Measurements from ENCODE around the gene TKTL1. TPM values are rescaled to one million over a fixed set of nuclear protein-coding genes. Genes with fewer than 3 reads are reported as not detected.

The TKTL1 gene
- total and polyA plus RNA-seq, 2 experiments from 2014 or later, result 0.52 TPM; not detected in 1

- WGBS (ENCODE audit: low lambda C conversion rate, missing lambda C conversion rate), result 88% methylated on average over 5 of the region's 5 CpGs
- Histone ChIP-seq H3K4me2 (no peak overlapping the region), H3K9me3 (ENCODE audit: low read depth) (no peaks in the 10 kb centered on the region)
Measured at GRCh38 chrX:154328646-154329045, 33.1 kb downstream of the TKTL1 start.

GRCh38 chrX:154329294-154329693, 33.7 kb downstream of the TKTL1 start:
- no peaks in the 10 kb centered on the region for H4K20me1 ChIP-seq (ENCODE audit: insufficient read depth, poor library complexity, severe bottlenecking)
- H2AFZ ChIP-seq, result no peak overlapping the region
- no peaks in the 10 kb centered on the region for H3K27me3 ChIP-seq
- H3K9me2 ChIP-seq (replicated peaks; ENCODE audit: insufficient read depth), result no peaks in the 10 kb centered on the region
- no peaks in the 10 kb centered on the region for H3K36me3 ChIP-seq (replicated peaks; ENCODE audit: insufficient read depth, low read depth)
- H3K4me3 ChIP-seq, result no peak overlapping the region
- DNase-seq (ENCODE audit: low spot score), result no peak
- H3K4me2 ChIP-seq, result no peak overlapping the region
- H3K79me2 ChIP-seq, result no peaks in the 10 kb centered on the region
- TF ChIP-seq EZH2 (IDR thresholded peaks at IDR 0.05; ENCODE audit: borderline replicate concordance) (no peak), EZH2phosphoT487 (IDR thresholded peaks at IDR 0.05; ENCODE audit: low read depth, severe bottlenecking, unreplicated experiment) (no peak), CTCF (IDR thresholded peaks at IDR 0.05; ENCODE audit: poor library complexity) (no peak)
- WGBS (ENCODE audit: low lambda C conversion rate, missing lambda C conversion rate), result 74% methylated on average over 10 of the region's 10 CpGs
- no peaks in the 10 kb centered on the region for H3K9me3 ChIP-seq (ENCODE audit: low read depth)
- H3K27ac ChIP-seq, result no peak overlapping the region
- no peaks in the 10 kb centered on the region for H3K4me1 ChIP-seq (ENCODE audit: insufficient read depth)

More at GRCh38 chrX:154328646-154329045, 33.1 kb downstream of the TKTL1 start:
- Histone ChIP-seq H3K4me1 (ENCODE audit: insufficient read depth) (no peaks in the 10 kb centered on the region), H3K79me2 (no peaks in the 10 kb centered on the region), H3K27me3 (no peaks in the 10 kb centered on the region), H3K27ac (no peak overlapping the region), H3K9me2 (replicated peaks; ENCODE audit: insufficient read depth) (no peaks in the 10 kb centered on the region), H3K36me3 (replicated peaks; ENCODE audit: insufficient read depth, low read depth) (no peaks in the 10 kb centered on the region), H3K4me3 (no peak overlapping the region), H2AFZ (no peak overlapping the region), H4K20me1 (ENCODE audit: insufficient read depth, poor library complexity, severe bottlenecking) (no peaks in the 10 kb centered on the region)
- DNase-seq (ENCODE audit: low spot score), result no peak
- TF ChIP-seq CTCF (IDR thresholded peaks at IDR 0.05; ENCODE audit: poor library complexity), result no peak
- TF ChIP-seq EZH2 (IDR thresholded peaks at IDR 0.05; ENCODE audit: borderline replicate concordance), result no peak
- no peak for TF ChIP-seq EZH2phosphoT487 (IDR thresholded peaks at IDR 0.05; ENCODE audit: low read depth, severe bottlenecking, unreplicated experiment)

- Histone ChIP-seq H4K20me1 (ENCODE audit: insufficient read depth, poor library complexity, severe bottlenecking) (no peaks in the 10 kb centered on the region), H3K4me1 (ENCODE audit: insufficient read depth) (no peaks in the 10 kb centered on the region), H3K79me2 (no peaks in the 10 kb centered on the region), H3K36me3 (replicated peaks; ENCODE audit: insufficient read depth, low read depth) (no peaks in the 10 kb centered on the region), H3K27me3 (no peaks in the 10 kb centered on the region), H2AFZ (no peak overlapping the region), H3K27ac (no peak overlapping the region), H3K9me3 (ENCODE audit: low read depth) (no peaks in the 10 kb centered on the region), H3K4me3 (no peak overlapping the region), H3K9me2 (replicated peaks; ENCODE audit: insufficient read depth) (no peaks in the 10 kb centered on the region), H3K4me2 (no peak overlapping the region)
- TF ChIP-seq EZH2 (IDR thresholded peaks at IDR 0.05; ENCODE audit: borderline replicate concordance), result no peak
- TF ChIP-seq CTCF (IDR thresholded peaks at IDR 0.05; ENCODE audit: poor library complexity), result no peak
- no peak for TF ChIP-seq EZH2phosphoT487 (IDR thresholded peaks at IDR 0.05; ENCODE audit: low read depth, severe bottlenecking, unreplicated experiment)
- no peak for DNase-seq (ENCODE audit: low spot score)
- 93% methylated on average over 19 of the region's 29 CpGs for WGBS (ENCODE audit: low lambda C conversion rate, missing lambda C conversion rate)
Measured at GRCh38 chrX:154332561-154332960, 37.0 kb downstream of the TKTL1 start.

GRCh38 chrX:154333116-154333515, 37.5 kb downstream of the TKTL1 start:
- Histone ChIP-seq H3K4me3 (no peak overlapping the region), H3K4me1 (ENCODE audit: insufficient read depth) (no peaks in the 10 kb centered on the region), H3K27ac (no peak overlapping the region), H3K9me2 (replicated peaks; ENCODE audit: insufficient read depth) (no peaks in the 10 kb centered on the region), H3K27me3 (no peaks in the 10 kb centered on the region), H2AFZ (no peak overlapping the region), H3K79me2 (no peaks in the 10 kb centered on the region), H3K36me3 (replicated peaks; ENCODE audit: insufficient read depth, low read depth) (no peaks in the 10 kb centered on the region), H4K20me1 (ENCODE audit: insufficient read depth, poor library complexity, severe bottlenecking) (no peaks in the 10 kb centered on the region), H3K4me2 (no peak overlapping the region), H3K9me3 (ENCODE audit: low read depth) (no peaks in the 10 kb centered on the region)
- no peak for DNase-seq (ENCODE audit: low spot score)
- WGBS (ENCODE audit: low lambda C conversion rate, missing lambda C conversion rate), result 80% methylated on average over 9 of the region's 9 CpGs
- TF ChIP-seq EZH2phosphoT487 (IDR thresholded peaks at IDR 0.05; ENCODE audit: low read depth, severe bottlenecking, unreplicated experiment), result no peak
- no peak for TF ChIP-seq EZH2 (IDR thresholded peaks at IDR 0.05; ENCODE audit: borderline replicate concordance)
- no peak for TF ChIP-seq CTCF (IDR thresholded peaks at IDR 0.05; ENCODE audit: poor library complexity)
